HG03571 (cell line): Measurements from ENCODE around the gene SLC35A2.

Experiments
- ATAC-seq: cut with Tn5 transposase; IDR thresholded peaks from one replicate; pipeline ENCODE4 v1.9.1; 2021; ENCODE audit not compliant: unreplicated experiment

SLC35A2 gene

DNA sequence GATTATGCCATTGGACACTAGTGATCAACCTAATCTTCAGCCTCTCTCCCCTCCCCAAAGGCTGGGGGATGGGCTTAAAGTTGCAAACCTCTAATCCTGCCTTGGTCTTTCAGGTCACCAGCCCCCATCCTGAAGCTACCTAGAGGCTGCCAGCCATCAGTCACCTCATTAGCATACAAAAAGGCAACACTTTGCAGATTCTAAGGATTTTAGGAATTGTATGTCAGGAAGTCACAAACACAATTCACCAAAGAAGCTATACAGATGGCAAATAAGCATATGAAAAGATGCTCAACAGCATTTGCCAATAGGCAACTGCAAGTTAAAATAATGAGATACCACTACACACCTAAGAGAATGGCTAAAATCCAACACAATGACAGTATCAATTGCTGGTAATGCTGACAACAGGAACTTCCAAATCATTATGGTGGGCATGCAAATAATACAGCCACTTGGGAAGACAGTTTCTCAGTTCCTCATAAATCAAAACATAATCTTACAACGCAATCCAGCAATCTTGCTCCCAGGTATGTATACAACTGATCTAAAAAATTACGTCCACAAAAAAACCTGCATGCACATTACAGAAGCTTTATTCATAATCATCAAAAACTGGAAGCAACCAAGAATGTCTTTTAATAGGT lies 16.4 kb upstream of the SLC35A2 start:
- no peak for ATAC-seq

DNA sequence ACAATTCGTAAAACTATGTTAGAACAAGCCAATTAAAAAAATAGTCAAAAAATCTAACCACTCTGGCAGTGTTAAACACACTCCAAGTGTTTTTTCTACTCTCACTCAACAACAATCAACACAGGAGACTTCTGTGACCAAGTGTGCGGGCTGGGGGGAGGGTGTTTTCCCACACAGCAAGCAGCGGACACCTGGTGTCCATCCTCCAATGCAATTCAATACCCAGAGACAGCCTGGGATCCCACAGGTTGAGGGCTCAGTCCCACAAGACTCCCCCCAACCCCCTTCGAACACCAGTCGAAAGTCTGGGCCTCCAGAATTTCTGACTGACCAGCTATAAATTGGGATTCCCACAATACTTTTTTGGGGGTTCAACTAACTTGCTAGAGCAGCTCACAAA lies 15.7 kb upstream of the SLC35A2 start:
- ATAC-seq, result no peak

DNA sequence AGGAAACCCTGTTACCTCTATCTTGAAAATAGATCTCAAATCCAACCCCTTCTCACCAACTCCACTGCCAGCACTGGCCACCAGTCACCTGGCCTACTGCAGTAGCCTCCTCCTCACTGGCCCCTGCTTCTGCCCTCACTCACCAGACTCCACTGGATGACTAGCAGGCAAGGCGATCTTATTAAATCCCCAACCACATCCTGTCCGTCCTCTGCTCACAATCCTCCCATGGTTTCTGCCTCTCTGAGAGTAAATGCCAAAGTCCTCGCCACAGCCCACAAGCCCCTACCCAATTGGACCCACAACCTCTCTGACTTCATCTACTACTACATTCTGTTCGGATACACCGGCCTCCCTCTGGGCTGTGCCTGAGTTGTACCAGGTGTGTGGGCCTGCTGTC lies 12.8 kb upstream of the SLC35A2 start:
- ATAC-seq, result no peak

DNA sequence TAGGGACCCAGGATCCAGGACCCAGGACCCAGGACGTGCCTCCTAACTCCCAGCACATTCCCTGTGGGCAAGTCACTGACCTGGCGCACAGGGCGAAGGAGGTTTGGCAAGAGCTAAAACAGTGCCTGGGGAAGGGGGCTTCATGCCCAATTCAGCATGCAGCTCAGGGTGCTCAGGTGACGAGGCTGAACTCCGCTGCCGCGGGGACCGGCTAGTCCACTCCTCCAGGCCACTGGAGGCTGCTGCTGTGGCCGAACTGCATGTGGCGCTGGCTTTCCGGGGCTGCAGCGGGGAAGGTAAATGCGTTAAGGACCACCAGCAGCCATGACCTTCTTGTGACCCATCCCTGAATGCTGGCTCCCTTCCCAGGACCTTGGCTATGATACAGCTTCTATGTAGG lies 12.3 kb upstream of the SLC35A2 start:
- ATAC-seq, result no peak

DNA sequence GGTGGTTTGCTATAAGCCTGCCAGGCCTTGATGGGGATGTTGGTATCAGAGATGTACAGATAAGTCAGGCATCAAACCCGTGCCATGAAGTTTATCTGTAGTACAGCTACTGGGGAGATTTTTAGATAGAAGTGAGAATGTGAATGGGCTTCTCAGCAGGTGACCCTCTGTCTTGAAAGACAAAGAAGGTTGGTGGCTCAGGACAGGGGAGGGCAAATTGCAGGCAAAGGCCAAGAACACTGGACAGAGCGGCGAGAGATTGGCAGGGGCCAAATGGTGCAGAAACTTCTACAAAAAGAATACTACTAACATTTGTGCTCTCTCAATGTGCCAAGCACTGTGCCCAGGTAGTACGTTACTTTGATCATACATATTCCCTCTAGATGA lies 9.3 kb upstream of the SLC35A2 start:
- ATAC-seq, result no peak

DNA sequence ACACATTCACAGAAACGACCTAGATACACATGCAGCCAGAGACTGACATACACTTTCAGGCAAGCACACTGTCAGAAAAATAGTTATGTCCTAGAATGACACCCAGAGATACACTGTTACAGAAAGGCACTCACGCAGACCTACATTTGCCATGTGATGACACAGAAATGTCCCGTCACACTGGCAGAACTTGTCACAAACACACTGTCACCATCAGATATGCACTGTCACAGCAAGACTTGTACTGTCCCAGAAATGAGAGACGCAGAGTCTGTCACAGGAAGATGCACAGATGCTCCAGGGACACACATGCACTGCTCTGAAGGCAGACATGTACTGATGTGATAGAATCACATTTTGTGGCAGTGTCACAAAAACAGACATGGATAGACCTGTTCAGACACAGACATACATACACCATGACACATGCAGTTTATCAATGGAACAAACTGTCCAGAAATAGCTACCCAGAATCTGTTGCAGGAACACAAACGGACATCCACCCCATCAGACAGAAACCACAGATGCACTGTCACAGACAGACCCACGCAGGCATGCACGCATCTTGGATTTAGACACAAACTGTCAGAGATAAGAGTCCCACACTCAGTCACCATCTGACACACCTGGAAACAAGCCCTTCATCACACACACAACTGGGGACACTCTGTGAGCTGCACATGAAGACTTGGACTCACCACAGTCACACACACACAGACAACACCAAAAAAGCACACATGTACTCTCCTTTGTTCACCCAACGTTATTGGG lies 8.7 kb upstream of the SLC35A2 start:
- ATAC-seq, result no peak

DNA sequence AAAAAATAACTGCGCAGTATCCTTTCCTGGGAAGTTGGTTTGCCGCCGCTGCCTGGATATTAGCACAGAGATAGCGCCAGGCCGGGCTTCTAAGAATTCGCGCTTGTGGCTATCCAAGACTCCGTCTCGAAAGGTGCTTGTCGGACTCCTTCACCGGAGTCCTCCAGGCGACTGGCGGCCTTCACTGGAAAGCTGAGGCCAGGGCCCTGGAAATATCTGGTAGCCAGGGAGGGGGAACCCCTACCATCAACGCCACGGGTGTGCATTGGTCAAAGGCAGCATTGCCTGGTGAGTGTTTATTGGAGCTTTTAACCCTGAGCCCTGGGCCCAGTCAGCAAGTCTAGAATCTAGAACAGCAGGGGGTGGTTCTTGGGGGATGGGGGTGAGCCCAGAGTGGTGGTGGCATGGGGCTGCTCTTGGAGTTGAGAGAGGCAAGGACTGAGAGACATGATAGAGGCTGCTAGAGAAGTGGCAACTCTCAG lies 8.0 kb upstream of the SLC35A2 start:
- ATAC-seq, result peak; percentile 3

DNA sequence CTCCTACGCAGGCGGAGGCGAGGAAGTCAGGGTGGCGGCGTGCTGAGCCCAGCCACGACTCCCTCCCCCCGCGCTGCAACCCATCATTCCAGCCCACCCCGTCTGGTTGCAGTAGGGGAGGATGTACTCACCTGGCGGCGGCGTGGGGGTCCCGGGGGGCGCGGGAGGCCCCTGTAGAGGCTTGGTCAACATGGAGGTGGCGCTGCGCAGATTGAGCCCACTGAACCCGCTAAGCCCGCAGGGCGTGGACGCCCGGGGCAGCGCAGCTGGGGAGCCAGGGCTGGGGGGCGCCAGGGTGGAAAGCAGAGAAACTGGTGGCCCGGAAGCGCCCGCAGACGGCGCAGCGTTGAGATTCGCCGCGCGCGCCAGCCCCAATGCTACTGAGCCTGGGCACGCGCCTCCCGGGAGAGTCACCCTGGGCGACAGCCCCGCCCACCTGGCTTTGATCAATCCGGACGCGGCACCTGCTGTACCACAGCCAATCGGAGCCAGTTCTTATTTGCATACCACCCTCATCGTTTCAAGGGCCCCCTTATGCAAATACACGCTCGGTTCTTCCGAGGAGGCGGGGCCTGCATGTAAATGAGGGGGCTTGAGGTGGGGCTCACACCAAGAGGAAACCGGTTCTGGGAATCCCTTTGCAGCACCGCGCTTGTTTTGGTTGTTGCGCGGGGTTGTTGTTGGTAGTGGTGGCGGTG lies 7.3 kb upstream of the SLC35A2 start, which contains the start of gene PIM2:
TSS of gene PIM2 (minus strand) at position 382 of the 698 bp plus-strand sequence. CDS start at position 192, 190 bp downstream.
- peak; percentile 73 for ATAC-seq

DNA sequence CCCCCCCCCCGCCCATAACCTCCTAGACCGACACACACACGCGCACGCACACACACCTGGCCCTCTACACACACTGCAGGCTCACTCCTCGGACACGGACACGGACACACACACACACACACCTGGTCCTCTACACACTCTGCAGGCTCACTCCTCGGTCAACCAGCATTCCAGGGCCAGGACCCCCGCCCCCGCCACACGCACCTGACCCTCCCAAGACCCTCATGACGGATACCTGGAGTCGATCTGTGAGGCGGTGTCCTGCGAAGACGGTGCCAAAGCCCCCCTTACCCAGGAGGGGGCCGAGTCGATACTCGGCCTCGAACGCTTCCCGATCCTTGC lies 6.8 kb upstream of the SLC35A2 start:
- no peak for ATAC-seq

DNA sequence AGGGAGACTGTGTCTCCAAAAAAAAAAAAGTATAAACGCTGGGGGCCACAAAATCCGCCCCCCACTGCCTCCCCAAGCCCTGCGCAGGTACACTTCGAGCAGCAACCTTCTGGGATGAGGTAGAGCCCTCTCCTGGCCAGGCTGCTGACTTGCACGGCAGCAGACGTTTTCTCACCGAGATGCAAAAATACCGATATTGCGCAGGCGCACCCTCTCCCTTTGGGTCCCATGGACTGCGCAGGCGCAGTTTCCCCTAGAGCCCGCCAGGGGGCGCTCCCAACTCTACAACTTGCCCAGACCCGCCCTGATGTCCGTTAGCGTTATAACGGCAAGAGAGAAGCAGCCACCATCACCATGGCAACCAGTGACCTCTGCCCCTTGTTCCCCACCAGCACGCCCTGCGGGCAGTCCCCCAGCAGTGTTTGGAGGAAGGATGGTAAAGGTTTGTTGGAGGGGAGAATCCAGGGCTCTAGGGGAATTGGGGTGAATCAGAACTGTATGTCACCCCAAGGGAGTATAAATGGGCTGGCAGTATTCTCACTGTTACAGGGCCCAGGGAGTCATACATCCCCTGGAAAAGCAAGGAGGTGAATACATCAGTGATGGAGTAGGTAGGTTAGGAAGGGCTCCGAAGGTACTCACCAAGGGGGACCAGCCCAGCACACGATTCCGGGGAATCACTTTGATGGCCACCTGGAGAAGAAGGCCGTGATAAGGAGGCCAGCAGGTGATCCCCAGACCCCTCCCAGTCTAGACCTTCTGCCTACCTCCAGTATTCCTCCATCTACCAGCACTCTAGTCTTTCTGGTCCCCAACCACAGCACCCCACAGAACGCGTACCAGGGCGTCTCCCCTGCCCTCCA lies 5.9 kb upstream of the SLC35A2 start:
- peak; percentile 35 for ATAC-seq

DNA sequence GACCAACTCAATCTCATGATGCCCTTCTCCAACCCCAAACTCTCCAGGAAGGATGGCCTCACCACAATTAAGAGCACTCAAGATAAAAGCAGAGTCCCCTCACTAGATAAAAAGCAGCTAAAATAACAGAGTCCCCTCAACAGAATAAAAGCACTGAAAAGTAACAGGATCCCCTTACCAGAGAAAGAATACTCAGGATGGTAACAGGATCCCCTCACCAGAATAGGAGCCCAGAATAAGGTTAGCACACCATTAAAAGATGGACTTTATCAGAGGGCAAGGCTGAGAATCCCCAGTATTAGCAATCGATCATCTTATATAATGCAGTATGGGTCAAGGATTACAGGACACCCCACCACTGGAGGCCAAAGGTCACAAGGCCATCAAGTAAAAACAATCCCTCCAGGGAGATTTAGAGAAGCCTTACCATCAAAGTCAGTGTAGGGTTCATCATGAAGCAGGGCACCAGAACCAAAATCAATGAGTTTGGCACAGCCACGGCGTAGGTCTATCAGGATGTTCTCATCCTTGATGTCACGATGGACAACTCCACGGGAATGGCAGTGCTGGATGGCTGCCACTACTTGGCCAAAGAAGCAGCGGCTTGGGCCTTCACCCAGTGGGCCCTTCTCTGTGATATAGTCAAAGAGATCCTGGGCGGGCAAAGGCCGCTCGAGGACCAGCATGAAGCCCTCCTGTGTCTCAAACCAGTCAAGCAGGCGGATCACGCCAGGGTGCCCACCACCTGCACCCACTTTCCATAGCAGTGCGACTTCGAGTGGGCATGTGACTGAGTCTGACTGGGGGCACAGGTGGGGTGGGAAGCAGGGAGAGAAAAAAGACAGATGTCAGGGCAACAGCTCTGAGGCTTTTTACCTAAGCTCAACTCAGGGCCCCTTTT lies 3.4 kb upstream of the SLC35A2 start:
- no peak for ATAC-seq

DNA sequence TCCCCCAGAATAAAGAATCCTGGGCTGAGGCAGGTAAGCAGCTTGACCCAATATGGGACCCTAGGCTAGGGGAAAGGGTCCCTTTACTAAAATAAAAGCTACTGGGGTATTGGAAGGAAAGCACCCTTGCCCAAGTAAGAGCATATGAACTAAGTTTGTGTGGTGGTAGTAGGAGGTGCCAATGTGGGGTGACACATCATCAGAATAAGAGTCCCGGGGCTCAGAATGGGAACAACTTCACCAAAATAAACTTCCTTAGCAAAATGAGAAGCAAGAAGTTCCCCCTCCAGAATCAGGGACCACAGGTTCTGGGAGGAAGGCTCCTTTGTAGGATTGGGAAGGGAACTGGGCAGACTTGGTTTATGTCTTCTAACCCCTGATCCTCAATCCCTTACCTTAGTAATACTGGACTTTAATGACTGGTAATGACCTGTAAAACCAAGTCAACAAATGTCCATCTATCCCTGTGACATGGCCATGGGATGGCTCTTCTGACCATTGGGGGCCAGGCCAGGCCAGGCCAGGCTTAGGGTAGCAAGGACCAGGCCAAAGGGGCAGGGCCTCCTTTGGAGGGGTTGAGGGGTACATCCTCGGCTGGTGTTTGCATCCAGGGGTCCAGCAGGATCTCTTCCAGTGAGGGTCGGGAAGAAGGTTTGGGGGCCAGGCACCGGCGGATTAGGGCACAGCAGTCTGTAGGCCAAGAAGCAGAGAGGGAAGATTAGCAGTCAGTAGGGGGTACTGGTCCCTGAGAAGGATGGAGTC lies 2.3 kb upstream of the SLC35A2 start:
- no peak for ATAC-seq

DNA sequence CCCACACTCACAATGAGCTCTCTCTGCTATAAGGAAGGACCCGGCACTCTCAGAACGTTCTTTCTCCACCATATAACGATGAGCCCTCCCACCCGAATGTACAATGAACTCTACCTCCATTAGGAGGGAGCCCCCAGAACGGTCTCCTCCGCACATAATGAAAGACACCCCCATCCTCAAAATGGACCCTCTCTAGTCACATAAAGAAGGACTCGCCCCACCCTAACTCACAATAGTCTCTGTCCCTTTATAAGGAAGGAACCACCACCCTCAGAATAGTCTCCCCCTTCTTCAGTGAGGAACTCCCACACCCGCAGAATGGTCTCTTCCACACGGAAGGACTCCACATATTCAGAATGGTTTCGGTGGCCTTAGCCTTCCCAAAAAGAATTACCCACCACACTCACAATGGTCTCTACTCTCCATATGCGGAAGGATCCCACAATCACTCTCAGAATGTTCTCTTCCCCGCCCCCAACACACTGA lies 477 bp downstream of the SLC35A2 start:
- ATAC-seq, result no peak

DNA sequence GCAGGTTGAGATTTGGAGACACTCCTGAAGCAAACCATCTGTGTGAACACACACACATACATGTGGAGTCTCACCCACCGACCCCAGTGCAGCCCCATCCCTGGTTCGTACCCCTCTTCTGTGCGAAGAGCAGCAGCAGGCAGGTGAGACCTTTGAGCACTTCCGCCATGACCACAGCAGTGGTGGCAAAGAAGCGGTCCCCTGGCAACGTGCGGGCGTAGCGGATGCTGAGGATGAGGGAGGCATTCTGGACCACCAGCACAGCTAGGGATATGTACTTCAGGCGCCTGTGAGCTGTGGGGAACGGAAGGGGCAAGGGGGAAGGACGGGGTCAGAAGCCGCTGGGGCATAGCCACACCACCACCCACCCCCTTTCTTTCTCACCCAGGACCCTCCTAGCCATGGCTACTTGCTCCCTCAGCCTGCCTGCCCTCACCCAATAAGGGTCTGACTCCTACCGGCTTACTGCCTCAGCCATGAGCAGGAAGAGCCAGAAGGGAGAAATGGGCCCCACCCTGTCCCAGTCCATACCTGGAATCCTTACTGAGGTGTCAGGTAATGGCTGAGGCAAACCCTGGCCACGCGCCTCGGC lies 1.6 kb downstream of the SLC35A2 start:
- no peak for ATAC-seq

DNA sequence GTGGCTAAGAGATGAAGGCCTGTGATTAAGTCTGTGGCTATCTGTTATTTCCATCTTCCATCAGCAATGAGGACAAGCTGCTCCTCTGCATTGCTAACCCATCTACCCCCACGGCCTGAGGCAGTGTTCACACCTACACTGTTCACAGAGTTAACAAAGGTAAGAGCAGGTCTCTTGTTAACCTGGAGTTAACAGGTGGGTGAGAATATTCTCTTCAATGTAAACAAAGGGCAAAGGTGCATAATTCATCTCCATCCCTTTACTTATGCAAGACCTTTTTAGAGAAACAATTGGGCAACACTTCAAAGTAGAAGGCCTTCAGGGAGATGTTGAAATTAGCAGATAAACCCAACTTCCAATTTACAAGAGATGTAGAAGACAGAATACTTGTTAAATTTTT lies 2.8 kb downstream of the SLC35A2 start:
- no peak for ATAC-seq

DNA sequence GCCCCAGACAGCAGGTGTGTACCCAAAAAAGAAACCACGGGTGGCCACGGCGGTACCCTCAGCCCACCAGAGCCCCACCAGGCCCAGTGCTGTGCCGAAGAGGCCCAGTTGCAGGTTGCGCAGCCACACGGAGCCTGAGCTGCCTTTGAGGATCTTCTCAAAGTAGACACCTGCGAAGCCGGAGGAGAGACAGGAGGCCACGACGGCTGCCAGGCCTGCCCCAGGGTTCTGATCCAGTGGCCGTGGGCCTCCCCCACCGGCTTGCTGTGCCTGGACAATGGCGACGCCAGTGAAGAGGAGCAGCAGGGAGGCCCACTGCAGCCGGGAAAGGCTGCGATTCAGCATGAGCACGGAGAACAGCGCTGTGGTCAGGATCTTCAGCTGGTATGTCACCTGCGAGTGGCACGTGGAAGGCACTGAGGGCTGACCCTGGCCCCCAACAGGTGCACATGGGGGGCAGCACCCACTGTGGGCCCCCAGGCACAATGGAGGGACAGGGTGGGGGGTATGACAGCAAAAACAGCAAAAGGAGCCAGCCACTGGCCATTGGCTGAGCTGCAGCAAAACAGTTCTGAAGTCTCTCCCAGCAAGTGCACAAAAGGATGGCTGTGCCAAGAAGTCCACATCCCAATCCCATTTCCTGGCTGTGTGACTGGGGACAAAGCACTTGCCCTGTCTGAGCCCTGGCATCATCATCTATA lies 6.2 kb downstream of the SLC35A2 start:
- no peak for ATAC-seq

DNA sequence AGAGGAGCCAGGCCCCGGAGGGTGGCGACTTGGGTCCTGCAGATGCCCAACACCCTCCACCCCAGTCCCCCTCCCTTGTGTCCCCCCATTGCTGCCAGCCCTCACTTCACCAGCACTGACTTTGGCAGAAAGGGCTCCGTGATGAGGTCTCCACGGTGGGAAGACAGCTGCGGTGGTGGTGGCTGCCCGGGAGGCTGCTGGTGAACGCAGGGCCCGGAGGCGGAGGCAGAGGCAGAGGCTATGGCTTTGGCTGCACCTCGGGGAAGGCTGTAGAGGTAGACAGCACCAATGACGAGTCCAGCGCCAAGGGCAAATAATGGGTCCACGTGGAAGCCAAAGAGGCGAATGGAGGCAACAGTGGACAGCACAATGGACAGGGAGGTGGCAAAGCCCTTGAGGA lies 6.8 kb downstream of the SLC35A2 start:
- no peak for ATAC-seq

DNA sequence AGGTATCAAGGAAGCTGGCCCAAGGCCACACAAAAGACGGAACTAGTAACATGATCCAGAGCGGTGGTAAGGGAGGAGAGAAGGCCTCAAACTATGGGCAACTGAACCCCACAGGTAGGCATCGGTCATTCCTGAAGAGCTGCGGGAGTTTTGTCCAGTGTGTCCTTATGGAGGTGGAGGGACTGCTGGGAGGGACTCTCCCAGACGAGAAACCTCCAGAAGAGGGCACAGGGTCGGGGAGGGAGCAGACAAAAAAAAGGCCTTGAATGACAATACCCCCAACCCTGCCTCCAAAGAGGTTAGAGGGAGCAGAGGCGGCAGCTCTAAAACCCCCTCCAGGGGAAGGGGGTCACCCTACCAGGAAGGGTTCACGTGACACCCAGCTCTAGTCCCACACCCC lies 7.3 kb downstream of the SLC35A2 start:
- ATAC-seq, result no peak
